Neural cell (in vitro differentiated cells): ENCODE data around the gene BMPR1A. TPM values are rescaled to one million over a fixed set of nuclear protein-coding genes. Genes with fewer than 3 reads are reported as not detected.

ENCODE experiments used
- H2AFZ ChIP-seq: fragments of 200-600, 300-800 bp; sonication (generic), shearing (Covaris generic); 2 replicates; pipeline ENCODE4 v1.6.0; 2014; ENCODE audit warnings: low read depth, mild to moderate bottlenecking, antibody characterized with exemption, low read length, moderate library complexity
- H3F3A ChIP-seq: fragments of 200-600 bp; shearing (Covaris generic); 2 replicates; pipeline ENCODE4 v1.6.1; 2016; ENCODE audit warnings: mild to moderate bottlenecking, moderate library complexity, mixed read lengths, antibody characterized with exemption, low read length; ENCODE audit not compliant: insufficient read depth, poor library complexity, severe bottlenecking
- H3K27ac ChIP-seq: fragments of 200-600, 300-800 bp; sonication (generic), shearing (Covaris generic); 2 replicates; pipeline ENCODE4 v1.5.1; 2014; ENCODE audit warnings: mild to moderate bottlenecking, low read length, moderate library complexity
- H3K27me3 ChIP-seq: fragments of 300-800, 200-600 bp; sonication (generic), shearing (Covaris generic); 2 replicates; pipeline ENCODE4 v1.6.0; 2014; ENCODE audit warnings: mild to moderate bottlenecking, low read depth, low read length, moderate library complexity; ENCODE audit not compliant: insufficient read depth
- H3K36me3 ChIP-seq: fragments of 300-800, 200-600 bp; sonication (generic), shearing (Covaris generic); 2 replicates; pipeline ENCODE4 v1.5.1; 2014; ENCODE audit warnings: mild to moderate bottlenecking, antibody characterized with exemption, low read length, moderate library complexity; ENCODE audit not compliant: insufficient read depth
- H3K4me2 ChIP-seq: fragments of 300-800, 200-600 bp; sonication (generic), shearing (Covaris generic); 2 replicates; pipeline ENCODE4 v1.6.0; 2014; ENCODE audit warnings: mild to moderate bottlenecking, low read length
- H3K4me3 ChIP-seq: fragments of 300-800, 200-600 bp; sonication (generic), shearing (Covaris generic); 2 replicates; pipeline ENCODE4 v1.5.1; 2014; ENCODE audit warnings: mild to moderate bottlenecking, low read length, moderate library complexity
- H3K79me2 ChIP-seq: fragments of 200-600 bp; shearing (Covaris generic); replicated peaks from 2 replicates; pipeline ENCODE4 v1.6.0; 2014; ENCODE audit warnings: mild to moderate bottlenecking, low read length, moderate library complexity; ENCODE audit not compliant: insufficient read depth
- H3K9ac ChIP-seq: fragments of 300-800, 200-600 bp; sonication (generic), shearing (Covaris generic); 2 replicates; pipeline ENCODE4 v1.6.1; 2016; ENCODE audit warnings: mild to moderate bottlenecking, low read length, mixed read lengths
- H3K9me2 ChIP-seq: fragments of 200-600 bp; shearing (Covaris generic); 2 replicates; pipeline ENCODE4 v1.6.1; 2016; ENCODE audit warnings: mild to moderate bottlenecking, low read length, mixed read lengths; ENCODE audit not compliant: insufficient read depth
- H3K9me3 ChIP-seq: fragments of 200-600, 300-800 bp; sonication (generic), shearing (Covaris generic); 2 replicates; pipeline ENCODE4 v1.6.1; 2016; ENCODE audit warnings: mild to moderate bottlenecking, mixed run types, low read length, moderate library complexity, mixed read lengths
- H4K20me1 ChIP-seq: fragments of 200-600 bp; shearing (Covaris generic); 2 replicates; pipeline ENCODE4 v1.6.1; 2016; ENCODE audit warnings: mild to moderate bottlenecking, mixed run types; ENCODE audit not compliant: insufficient read depth
- CTCF ChIP-seq: fragments of 450-650 bp; IDR thresholded peaks from 2 replicates; pipeline ENCODE4 v1.5.1; 2014; ENCODE audit warnings: antibody characterized with exemption, mild to moderate bottlenecking, moderate library complexity; ENCODE audit not compliant: poor library complexity, severe bottlenecking
- EP300 ChIP-seq: fragments of 450-650 bp; conservative IDR thresholded peaks from 2 replicates; pipeline ENCODE4 v1.6.1; 2014; ENCODE audit warnings: antibody characterized with exemption, mild to moderate bottlenecking, moderate library complexity; ENCODE audit not compliant: poor library complexity, severe bottlenecking
- EZH2 ChIP-seq: fragments of 200-600, 300-800 bp; shearing (Covaris generic), sonication (generic); IDR thresholded peaks from 2 replicates; pipeline ENCODE4 v1.6.1; 2014; ENCODE audit warnings: antibody characterized with exemption, low read length, borderline replicate concordance, mild to moderate bottlenecking; ENCODE audit not compliant: insufficient read depth, poor library complexity, severe bottlenecking
- MXI1 ChIP-seq: fragments of 450-650 bp; conservative IDR thresholded peaks from 2 replicates; pipeline ENCODE4 v1.6.1; 2014; ENCODE audit warnings: antibody characterized with exemption, mild to moderate bottlenecking; ENCODE audit not compliant: poor library complexity, severe bottlenecking
- POLR2AphosphoS5 ChIP-seq: IDR thresholded peaks from 2 replicates; pipeline ENCODE4 v1.6.1; 2012
- RAD21 ChIP-seq: fragments of 450-650 bp; conservative IDR thresholded peaks from 2 replicates; pipeline ENCODE4 v1.6.1; 2014; ENCODE audit warnings: antibody characterized with exemption, mild to moderate bottlenecking, moderate library complexity
- REST ChIP-seq: IDR thresholded peaks from 2 replicates; pipeline ENCODE4 v1.6.1; 2012; ENCODE audit warnings: borderline replicate concordance
- SMC3 ChIP-seq: fragments of 450-650 bp; conservative IDR thresholded peaks from 2 replicates; pipeline ENCODE4 v1.6.1; 2014; ENCODE audit warnings: antibody characterized with exemption, mild to moderate bottlenecking, moderate library complexity; ENCODE audit not compliant: poor library complexity
- TAF1 ChIP-seq: IDR thresholded peaks from 2 replicates; pipeline ENCODE4 v1.6.1; 2012; ENCODE audit warnings: low read depth
- polyA plus RNA-seq: library from polyadenylated mRNA; depleted of rRNA; stranded (reverse); fragments of >200 nt; gene quantifications from 2 replicates; pipeline ENCODE4 v1.2.3, GENCODE V29; 2014

The BMPR1A gene
- polyA plus RNA-seq, 1 donor from 2014 or later: 29.9 TPM

- H3K27me3 ChIP-seq: no peaks in the 10 kb centered on the region
- no peak overlapping the region for H3K9ac ChIP-seq
- H3K4me2 ChIP-seq: no peak overlapping the region
- H3K9me3 ChIP-seq: no peaks in the 10 kb centered on the region
- no peaks in the 10 kb centered on the region for H3K9me2 ChIP-seq
- no peak overlapping the region for H3K4me3 ChIP-seq
- no peaks in the 10 kb centered on the region for H4K20me1 ChIP-seq
- no peak for TF ChIP-seq POLR2AphosphoS5
- no peak for TF ChIP-seq SMC3
- TF ChIP-seq RAD21: no peak
- no peak for TF ChIP-seq REST
- TF ChIP-seq EZH2: no peak
- TF ChIP-seq CTCF: no peak
- no peak for TF ChIP-seq MXI1
- TF ChIP-seq TAF1: no peak
- no peak overlapping the region for H3K27ac ChIP-seq
- H2AFZ ChIP-seq: no peak overlapping the region
- no peaks in the 10 kb centered on the region for H3K36me3 ChIP-seq
- peaks cover 80% of the 10 kb centered on the region for H3K79me2 ChIP-seq
- H3F3A ChIP-seq: no peaks in the 10 kb centered on the region
These were observed 13.6 kb downstream of the BMPR1A start for GRCh38 chr10:86769991-86770390.

GRCh38 chr10:86770412-86770960, 14.1 kb downstream of the BMPR1A start:
- Histone ChIP-seq H3K27me3 (no peaks in the 10 kb centered on the region), H3K4me2 (no peak overlapping the region), H3K79me2 (peaks cover 77% of the 10 kb centered on the region), H3K9me2 (no peaks in the 10 kb centered on the region), H3K9me3 (no peaks in the 10 kb centered on the region), H3K4me3 (no peak overlapping the region), H3K9ac (no peak overlapping the region), H4K20me1 (no peaks in the 10 kb centered on the region), H3F3A (no peaks in the 10 kb centered on the region), H2AFZ (no peak overlapping the region), H3K27ac (no peak overlapping the region), H3K36me3 (no peaks in the 10 kb centered on the region)
- TF ChIP-seq RAD21 (no peak), POLR2AphosphoS5 (no peak), MXI1 (no peak), SMC3 (no peak), TAF1 (no peak), REST (no peak), EP300 (no peak), CTCF (no peak), EZH2 (no peak)
